IMR-90 (cell line): ENCODE data around the gene CEP78.

Experiments
- CTCF ChIP-seq: conservative IDR thresholded peaks from 2 replicates; pipeline ENCODE4 v1.5.1; 2012; ENCODE audit warnings: mild to moderate bottlenecking, low read depth, low read length, improper control_type of control experiment
- POLR2A ChIP-seq: IDR thresholded peaks from 2 replicates; pipeline ENCODE4 v1.6.1; 2012; ENCODE audit warnings: mild to moderate bottlenecking, low read depth, low read length
- USF2 ChIP-seq: fragments of 150-350 bp; IDR thresholded peaks from 2 replicates; pipeline ENCODE4 v1.6.1; 2017; ENCODE audit warnings: mild to moderate bottlenecking, antibody characterized with exemption, low read length, low read depth

- TF ChIP-seq CTCF (no peak), POLR2A (no peak), USF2 (no peak)
Measured at GRCh38 chr9:78321505-78321904, 85.6 kb downstream of the CEP78 start.
